ENCODE data around the gene BACH1.
"Not testable (repeated sequence)": the region's sequence is repeated elsewhere in the genome, so short reads cannot be mapped to it uniquely, and the experiment has no call there.

Gene BACH1

DNA sequence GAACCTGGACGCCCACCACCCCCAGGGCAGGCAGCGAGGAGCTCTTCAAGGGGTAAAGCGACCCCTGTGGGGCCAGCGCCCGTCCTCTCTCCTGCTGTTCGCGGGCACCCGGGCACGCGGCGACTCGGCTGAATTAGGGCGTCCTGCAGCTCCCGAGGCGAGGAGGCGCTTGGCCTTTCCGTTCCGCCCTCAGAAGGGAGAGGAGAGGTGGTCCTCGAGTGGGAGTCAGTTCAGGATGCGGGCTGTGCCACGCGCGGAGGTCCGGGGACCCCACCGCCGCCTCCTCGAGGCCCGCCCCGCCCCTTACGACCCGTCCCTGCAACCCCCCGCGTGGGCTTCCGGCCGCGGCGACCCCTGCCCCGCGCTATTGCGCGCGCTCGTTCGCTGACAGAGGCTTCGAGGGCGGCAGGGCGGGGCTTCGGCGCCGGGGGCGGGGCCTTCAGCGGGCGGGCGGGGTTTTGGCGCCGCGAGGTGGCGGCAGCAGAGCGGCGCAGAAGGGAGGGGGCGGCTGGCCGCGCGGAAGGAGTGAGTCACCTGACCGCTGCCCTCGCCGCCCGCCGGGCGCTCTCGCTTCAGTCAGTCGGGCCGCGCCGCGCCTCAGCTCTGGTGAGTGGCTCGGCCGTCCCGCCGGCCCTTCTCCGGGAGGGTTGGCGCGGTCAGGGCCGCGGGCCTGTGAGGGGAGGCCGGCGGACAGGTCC, at the start of gene BACH1:
TSS of gene BACH1 (plus strand) at position 575 of the 698 bp plus-strand sequence. CDS start 22,359 bp downstream, outside the sequence.
- peak; percentile 95 for DNase-seq

DNA sequence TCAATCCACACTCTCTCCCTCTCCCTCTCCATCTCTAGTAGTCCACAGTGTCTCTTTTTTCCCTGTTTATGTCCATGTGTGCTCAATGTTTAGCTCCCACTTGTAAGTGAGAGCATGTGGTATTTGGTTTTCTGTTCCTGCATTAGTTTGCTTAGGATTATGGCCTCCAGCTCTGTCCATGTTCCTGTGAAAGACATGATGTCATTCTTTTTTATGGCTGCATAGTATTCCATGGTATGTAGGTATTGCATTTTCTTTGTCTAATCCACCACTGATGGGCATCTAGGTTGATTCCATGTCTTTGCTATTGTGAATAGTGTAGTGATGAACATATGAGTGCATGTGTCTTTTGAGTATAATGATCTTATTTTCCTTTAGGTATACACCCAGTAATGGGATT, 49.4 kb upstream of the BACH1 start:
- not testable (repeated sequence) for DNase-seq

DNA sequence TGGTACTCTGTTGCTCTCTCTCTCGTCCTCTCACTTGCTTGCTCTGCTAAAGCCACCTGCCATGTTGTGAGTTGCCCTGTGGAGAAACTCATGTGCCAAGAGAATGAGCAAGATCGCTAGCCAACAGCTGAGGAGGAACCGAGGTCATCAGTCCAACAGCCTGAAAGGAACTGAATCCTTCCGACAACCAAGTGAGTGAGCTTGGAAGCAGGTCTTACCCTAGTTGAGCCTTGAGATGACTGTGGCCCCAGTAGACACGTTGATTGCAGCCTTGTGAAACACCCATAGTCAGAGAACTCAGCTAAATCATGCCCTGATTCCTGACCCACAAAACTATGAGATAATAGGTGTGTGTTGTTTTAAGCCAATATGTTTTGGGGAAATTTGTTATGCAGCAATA, 48.1 kb upstream of the BACH1 start:
- no peak for DNase-seq

DNA sequence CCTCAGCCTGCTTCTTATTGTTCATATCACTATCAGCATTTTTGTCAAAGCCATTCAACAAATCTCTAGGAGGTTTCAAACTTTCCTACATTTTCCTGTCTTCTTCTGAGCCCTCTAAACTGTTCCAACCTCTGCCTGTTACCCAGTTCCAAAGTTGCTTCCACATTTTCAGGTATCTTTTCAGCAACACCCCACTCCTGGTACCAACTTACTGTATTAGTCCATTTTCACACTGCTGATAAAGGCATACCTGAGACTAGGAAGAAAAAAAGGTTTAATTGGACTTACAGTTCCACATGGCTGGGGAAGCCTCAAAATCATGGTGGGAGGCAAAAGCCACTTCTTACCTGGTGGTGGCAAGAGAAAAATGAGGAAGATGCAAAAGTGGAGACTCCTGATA, 44.9 kb upstream of the BACH1 start:
- not testable (repeated sequence) for DNase-seq

DNA sequence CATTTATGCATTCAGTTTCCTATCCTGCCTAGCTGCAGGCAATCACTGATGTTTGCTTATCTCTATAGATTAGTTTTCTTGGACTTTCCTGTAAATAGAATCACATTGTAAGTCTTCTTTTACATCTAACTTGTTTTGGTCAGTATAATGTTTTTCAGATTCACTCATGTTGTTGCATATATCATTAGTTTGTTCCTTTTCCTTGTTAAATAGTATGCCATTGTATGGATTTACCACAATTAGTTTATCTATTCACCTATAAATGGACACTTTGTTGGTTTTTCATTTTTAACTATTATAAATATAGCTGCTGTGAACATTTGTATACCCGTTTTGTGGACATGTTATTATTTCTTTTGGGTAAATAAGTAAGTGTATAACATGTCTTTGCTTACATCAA, 44.2 kb upstream of the BACH1 start:
- no peak for DNase-seq

DNA sequence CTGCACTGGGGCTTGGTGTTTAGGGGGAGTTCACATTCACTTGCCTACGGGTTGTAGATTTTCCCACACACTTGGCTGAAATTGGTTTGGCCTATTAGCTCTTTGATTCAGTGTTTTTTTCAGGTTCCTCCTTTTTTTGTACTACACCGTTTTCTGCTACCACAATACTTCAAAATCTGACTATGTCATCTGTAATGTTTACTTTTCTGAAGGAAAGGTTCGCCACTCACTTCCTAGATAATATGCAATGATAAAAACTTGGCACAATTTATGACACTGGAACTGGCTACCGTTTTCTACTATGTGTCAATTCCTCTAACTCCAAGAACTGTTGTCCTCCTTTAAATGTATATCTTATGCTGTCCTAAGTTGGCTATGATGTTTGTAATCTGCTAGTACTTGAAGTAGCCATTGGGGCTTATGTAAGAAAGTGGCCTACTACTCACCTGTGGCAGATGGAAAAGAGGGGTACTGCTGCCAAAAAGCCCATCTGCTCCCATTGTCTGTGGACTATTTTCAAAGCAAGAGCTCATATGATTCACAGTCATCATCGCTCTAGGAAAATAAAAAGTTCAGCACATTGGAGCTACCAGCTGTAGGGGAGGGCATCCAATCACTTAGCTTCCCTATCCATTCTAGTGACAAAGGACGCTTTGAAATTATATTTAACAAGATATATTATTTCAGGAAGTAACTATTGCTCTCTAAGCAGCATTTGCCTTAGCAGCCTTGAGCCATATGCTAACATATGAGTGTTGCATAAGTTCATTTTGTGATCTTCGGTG, 42.4 kb upstream of the BACH1 start:
- DNase-seq = no peak

DNA sequence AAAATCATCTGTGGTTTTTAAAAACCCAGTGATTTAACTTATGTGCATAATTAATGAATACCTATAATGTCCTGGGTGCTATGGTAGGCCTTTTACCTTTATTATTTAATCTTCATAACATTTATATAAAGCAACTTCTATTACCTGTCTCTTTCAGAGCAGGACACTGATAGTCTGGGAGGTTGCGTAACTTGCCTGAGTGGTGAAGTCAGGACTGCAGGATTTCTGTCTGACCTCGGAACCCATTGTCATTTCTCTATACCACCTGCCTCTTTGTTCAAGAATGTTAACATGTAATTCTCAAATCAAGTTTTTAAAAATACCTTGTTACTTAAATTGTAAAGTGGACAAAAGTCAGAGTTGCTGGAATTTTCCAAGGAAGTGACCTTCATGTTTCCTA, 41.0 kb upstream of the BACH1 start:
- DNase-seq = no peak

DNA sequence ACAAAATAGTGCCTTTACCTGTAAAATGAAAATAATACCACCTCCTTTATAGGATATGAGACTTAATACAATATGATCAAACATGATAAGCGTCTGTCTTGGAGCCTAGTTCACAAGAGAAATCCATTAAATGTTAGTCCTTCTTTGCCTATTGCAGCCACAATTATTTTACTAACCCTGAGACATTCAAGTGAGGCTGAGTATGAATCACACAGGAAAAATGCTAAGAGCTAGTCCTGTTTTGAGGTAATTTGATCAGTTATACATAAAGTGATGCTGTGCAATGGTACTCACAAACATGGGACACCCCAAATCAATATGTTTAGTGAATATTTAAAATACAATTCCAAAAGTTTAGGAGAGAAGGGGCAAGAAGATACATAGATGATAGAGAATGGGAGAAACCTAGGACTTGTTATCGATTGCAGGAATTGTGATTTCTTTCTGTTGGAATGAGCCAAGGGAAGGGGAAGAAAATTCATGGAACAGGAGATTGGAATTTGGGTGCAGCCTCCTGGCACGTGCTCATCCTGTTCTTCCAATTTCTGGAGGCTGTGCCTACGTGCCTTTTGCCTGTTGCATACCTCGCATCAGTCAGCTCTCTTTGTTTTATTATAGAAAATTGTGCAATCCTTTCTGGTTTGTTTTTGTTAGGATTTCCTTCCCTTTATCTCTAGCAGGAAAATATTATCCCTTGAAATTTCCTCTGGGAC, 39.9 kb upstream of the BACH1 start:
- DNase-seq = no peak

- no peak for DNase-seq
These were observed 38.3 kb upstream of the BACH1 start for GRCh38 chr21:29260461-29260860.

DNA sequence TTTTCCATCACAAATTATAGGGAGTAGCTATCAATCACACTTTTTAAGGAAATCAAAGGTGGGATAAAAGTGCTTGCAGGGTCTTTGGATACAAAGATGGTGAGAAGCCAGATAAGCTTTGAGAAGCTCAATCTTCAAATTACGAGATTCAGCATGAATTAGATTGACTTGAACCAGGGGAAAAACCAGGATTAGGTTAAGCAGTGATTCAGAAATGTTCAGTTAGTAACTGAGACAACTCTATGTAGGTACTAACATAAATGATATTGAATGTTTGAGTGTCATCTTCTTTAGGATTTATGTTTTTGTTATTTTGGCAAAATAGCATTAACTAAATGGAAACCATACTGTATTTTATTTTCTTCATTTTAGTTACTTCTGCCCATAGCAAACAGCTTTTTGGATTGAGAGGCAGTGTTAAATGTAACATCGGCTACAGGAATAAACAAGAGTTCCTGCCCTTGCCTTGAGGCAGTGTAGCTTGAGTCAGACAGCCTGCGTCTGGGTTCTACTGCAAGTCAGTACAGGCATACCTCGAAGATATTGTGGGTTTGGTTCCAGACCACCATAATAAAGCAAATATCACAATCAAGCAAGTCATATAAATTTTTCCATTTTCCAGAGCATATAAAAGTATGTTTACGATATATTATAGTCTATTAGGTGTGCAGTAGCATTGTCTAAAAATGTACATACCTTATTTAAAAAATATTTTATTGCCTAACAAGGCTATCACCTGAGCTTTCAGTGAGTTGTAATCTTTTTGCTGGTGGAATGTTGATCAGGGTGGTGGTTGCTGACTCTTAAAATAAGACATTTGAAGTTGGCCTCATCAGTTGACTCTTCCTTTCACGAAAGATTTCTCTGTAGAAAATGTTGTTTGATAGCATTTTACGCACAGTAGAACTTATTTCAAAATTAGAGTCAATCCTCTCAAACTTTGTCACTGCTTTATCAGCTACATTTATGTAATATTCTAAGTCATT, 36.9 kb upstream of the BACH1 start:
- no peak for DNase-seq

DNA sequence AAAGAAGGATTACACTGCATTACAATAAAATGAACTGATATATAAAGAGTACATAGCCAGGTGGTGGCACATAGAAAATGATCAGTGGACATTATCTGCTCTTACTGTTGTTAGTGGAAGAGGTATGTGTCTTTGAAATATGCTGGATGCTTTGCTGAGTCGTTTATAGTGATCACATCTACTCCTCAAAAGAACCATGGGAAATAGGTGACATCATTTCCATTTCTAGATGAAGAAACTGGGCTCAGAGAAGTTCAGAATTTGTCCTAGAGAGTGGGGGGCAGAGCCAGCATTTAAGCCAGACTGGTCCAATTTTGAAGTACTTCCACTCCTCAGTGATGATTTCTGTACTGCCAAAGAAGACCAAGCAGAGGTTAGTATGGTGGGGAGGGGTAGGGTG, 34.0 kb upstream of the BACH1 start:
- no peak for DNase-seq

- no peak for DNase-seq
These were observed 32.8 kb upstream of the BACH1 start for GRCh38 chr21:29265690-29266479.

DNA sequence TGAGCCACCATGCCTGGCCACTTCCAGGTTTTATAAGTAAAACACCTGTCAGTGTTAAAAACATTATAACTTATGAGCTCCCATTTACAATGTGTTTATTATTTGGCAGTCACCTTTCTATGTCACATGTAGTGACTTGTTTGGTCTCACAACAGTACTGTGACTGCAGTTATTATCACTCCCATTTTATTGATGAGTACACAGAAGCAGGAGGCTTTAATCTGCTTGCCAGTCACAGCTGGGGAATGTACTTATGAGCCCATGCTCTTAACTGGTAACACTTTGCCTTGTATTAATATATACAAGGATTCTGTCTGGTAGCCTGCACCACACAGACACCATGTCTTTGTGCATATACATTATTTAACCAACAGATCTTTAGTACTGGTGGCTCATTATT, 31.1 kb upstream of the BACH1 start:
- no peak for DNase-seq

- DNase-seq = no peak
These were observed 26.8 kb upstream of the BACH1 start for GRCh38 chr21:29271927-29272333.

DNA sequence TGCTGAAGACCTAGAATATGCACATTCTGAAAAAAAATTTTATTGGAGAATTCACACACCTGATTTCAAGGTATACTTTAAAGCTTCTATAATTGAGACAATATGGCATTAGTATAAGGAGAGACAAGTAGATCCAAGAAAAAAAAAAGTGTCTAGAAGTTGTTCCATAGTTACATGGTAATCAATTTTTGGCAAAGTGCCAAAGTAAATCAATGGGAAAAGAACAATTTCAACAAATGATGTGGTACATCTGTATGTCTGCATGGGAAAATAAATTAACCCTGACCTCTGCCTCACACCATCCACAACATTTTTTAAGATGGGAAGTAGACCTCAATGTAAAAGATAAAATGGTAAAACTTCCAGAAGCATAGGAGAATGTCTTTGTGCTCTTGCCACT, 21.3 kb upstream of the BACH1 start:
- no peak for DNase-seq

- no peak for DNase-seq
These were observed 19.2 kb upstream of the BACH1 start for GRCh38 chr21:29279558-29279957.

- DNase-seq = not testable (repeated sequence)
These were observed 16.9 kb upstream of the BACH1 start for GRCh38 chr21:29281801-29282200.

- DNase-seq = no peak
These were observed 11.3 kb upstream of the BACH1 start for GRCh38 chr21:29287383-29287782.

GRCh38 chr21:29288239-29288638, 10.5 kb upstream of the BACH1 start:
- no peak for DNase-seq

DNA sequence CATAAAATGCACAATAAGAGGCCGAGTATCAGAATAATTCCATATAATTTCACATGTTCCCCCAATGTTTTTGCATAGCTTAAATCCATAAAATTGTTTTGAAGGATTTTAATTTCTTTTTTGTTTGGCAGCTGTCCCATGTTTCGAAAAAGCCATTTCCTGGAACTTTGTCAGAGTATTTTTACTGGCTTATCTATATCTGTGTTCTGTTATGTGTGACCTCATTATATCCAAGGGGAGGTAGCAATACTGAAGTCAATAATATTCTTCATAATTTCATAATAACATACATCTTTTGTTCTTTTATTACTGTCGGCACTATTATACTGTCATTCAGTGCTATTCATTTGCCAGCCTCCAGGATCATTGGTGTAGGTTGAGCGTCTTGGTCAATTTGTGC, 9.4 kb upstream of the BACH1 start:
- no peak for DNase-seq

DNA sequence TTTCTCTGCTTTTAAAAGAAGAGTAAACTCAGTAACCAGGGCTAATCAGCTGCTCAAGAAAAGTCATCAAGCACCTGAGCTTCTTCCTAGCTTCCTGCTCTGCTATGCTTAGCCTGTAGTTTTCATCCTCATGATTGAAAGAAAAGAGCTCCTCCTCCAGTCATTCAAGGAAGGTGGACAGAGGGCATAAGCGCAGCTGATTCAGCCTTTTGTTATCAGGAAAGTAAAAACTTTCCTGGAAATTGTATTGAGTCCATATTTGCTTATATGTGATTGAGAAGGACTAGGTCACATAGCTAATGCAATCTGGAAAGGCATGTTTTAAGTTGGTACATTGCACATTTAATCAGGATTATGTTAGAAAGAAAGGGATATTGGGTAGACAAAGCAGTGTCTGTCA, 8.5 kb upstream of the BACH1 start:
- no peak for DNase-seq

DNA sequence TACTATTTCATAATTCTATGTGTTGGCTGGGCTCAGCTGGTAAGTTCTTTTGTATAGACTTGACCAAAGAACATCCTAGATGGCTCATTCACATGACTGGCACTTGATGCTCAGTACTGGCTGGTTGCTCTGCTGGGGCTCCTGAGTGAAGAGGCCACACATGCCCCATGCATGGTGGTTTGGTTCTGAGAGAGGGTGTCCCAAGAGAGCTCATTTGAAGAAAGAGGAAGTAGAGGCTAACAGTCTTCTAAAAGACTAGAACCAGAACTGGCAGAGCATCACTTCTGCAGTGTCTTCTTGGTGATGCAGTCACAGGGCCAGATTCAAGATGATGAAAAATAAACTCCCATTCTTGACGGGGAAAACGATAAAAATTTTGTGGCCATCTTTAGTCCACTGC, 5.2 kb upstream of the BACH1 start:
- DNase-seq = no peak

Measured in activated CD8-positive, alpha-beta memory T cell treated with anti-CD3 and anti-CD28 coated beads, Interleukin-2, amount 50 U/mL, for 48 hours (primary cell).